ENCODE measurements around the gene SH3BP5.

- TF ChIP-seq, protein P1, sequence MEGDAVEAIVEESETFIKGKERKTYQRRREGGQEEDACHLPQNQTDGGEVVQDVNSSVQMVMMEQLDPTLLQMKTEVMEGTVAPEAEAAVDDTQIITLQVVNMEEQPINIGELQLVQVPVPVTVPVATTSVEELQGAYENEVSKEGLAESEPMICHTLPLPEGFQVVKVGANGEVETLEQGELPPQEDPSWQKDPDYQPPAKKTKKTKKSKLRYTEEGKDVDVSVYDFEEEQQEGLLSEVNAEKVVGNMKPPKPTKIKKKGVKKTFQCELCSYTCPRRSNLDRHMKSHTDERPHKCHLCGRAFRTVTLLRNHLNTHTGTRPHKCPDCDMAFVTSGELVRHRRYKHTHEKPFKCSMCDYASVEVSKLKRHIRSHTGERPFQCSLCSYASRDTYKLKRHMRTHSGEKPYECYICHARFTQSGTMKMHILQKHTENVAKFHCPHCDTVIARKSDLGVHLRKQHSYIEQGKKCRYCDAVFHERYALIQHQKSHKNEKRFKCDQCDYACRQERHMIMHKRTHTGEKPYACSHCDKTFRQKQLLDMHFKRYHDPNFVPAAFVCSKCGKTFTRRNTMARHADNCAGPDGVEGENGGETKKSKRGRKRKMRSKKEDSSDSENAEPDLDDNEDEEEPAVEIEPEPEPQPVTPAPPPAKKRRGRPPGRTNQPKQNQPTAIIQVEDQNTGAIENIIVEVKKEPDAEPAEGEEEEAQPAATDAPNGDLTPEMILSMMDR (IDR thresholded peaks at IDR 0.05): no peak
- no peak for TF ChIP-seq POLR2A (IDR thresholded peaks at IDR 0.05)
These were observed 18.1 kb downstream of the SH3BP5 start for GRCh38 chr3:15314276-15314675.
